GM21717 (cell line): Measurements from ENCODE around the gene PKD1.

ENCODE experiments used
- ATAC-seq: cut with Tn5 transposase; IDR thresholded peaks from one replicate; pipeline ENCODE4 v1.9.1; 2021; ENCODE audit warnings: mild to moderate bottlenecking, moderate library complexity; ENCODE audit not compliant: unreplicated experiment

Gene PKD1

DNA sequence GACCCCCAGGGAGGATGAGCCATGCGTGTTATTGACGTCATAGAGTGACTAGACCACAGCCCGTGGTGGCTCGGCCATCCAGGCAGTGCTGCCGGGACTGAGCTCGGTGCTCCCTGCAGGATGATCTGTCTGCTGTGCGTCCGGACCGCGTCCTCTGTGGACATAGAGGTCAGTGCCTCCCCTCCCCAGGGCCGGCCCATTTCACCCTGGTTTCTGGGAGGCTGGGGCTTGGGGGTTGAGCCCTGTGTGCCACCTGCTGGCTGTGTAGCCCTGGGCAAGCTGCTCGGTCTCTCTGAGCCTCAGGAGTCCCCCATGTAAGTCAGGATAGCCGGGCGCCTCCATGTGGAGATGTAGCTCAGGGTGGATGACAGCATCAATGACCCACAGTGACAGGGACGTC is 79.6 kb downstream of the PKD1 start:
- ATAC-seq: no peak

DNA sequence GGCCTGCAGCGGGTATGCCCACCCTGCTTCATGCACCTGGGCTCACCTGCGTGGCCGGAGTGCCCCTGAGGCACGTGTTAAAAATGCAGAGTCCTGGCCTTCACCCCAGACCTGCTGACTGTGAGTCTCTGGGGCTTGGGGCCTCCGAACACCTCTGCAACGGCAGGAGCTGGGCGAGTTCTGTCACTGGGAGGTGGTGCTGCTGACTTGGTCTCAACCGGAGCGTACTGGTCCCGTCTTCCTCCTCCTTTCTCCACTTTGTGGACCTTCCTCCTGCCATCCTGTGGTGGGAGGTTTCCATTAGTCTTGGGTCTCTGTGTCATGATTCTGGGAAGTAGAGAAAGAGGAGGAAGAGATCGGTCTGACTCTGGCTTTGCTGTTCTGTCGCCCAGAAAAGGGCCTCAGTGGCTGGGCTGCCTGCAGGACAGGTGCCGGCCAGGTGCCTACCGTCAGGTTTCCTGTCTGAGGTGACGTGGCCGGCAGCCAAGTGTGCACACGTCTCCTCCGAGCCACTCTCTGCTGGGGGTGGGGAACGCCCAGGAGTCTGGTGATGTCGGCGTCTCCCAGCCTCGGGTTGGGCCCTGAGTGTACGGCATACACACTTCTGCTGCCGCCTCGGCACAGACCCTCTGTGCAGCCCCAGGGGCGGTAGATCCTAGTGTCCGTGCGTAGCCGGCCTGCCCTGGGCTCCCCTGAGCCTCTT is 81.0 kb downstream of the PKD1 start:
- no peak for ATAC-seq

DNA sequence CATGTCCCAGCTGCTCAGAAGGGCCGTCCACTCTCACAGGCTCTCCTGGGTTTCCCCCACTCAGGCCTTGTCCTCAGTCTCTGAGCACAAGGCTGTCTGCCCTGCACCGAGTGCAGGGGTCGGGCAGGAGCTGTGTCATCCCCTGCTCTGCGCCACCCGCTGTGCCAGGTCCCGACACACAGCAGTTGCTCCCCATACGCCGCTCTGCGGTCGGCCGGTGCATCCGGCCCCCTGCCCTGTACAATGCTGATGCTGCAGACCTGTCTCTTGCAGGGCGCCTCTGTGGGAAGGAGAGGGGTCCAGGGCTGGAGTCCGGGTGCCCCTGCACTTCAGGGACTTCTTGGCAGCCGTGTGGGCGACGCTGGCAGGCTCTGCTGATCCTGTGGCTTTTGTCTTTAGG is 81.8 kb downstream of the PKD1 start:
- no peak for ATAC-seq

DNA sequence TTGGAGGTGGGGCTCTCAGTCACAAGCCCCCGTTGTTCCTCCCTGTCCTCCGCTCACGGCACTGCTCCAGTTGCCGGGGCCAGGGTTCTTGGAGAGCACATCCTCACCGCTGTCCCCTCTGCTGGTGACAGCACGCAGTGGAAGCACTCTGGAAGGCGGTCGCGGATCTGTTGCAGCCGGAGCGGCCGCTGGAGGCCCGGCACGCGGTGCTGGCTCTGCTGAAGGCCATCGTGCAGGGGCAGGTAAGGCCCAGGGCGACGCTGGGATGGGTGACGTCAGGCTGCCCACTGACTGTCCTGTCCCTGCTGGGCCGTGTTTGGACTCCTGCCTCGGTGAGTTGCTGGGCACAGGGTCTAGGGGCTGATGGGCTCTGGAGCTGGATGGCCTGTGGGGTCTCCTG is 82.5 kb downstream of the PKD1 start:
- ATAC-seq: no peak

DNA sequence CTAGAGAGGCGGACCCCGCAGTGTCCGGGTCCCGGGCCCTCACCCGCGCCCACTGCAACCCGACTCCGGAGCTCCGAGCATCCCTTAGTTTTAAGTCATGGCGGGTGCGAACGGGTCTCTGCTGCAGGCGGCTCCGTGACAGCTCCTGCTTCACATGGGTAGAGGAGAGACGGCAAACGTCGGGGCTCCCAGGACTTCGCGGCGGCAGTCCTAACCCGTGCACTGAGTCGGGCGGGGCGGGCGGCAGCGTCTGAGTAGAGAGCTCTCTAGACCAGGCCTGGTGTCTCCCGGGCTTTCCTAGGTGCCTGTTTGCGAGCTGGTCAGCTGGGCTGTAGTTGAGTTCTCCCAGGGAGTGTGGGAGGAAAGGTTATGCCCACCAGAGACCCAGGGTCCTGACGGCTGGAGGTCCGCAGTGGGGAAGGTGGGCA is 87.6 kb downstream of the PKD1 start:
- no peak for ATAC-seq

DNA sequence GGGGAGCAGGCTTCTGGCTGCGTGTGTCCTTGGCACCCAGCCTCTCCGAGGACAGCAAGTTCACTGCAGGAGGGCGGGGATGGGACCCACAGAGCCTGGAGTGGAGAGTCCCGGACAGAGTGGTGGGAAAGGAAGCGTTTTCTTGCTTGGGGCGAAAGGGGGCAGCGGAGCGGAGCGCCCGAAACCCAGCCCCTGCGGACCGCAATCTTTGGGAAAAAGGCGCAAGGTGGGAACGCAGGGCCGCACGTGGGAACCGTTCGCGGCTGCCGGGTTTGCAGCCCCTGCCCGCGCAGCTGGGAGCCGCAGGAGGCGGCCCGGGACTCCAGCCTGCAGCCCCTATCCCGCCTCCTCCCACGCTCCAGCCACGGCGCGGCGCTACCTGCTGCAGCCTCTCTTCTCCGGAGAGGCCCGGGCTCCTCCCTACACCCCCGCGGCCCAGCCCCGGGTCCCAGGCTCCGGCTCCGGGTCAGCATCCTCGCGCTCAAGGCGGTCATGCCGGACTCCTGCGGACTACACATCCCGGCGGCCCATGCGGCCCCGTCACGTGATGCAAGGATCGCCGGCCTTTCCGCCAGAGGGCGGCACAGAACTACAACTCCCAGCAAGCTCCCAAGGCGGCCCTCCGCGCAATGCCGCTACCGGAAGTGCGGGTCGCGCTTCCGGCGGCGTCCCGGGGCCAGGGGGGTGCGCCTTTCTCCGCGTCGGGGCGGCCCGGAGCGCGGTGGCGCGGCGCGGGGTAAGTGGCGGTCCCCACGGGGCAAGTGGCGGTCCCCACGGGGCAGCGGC is 88.2 kb downstream of the PKD1 start, which contains the start of the genes NTHL1 and TSC2:
Gene NTHL1, minus strand, starts transcription at position 505 of the 786 bp plus-strand sequence. Its CDS starts 11 bp downstream, at position 494.
Gene TSC2, plus strand, starts transcription at position 656 of the 786 bp plus-strand sequence. CDS start 631 bp downstream, outside the sequence.
- ATAC-seq: peak; percentile 69

DNA sequence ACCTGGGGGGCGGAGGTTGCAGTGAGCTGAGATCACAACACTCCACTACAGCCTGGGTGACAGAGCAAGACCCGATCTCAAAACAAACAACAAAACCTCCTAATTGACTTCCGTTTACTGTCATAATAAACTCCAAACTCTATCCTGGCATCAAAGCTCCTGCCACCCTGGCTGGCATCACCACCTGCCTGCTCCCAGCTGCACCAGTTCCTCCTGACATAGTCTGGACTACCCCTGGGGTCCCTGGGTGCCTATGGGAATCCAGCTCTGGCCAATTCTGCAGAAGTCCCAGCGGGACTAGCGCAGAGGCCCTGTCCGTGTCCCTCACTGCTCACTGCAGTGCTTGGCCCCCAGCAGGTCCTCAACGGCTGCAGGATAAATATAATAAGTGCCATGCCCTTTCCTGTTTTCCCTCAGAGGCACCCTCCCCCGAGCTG is 88.8 kb downstream of the PKD1 start:
- ATAC-seq: no peak

DNA sequence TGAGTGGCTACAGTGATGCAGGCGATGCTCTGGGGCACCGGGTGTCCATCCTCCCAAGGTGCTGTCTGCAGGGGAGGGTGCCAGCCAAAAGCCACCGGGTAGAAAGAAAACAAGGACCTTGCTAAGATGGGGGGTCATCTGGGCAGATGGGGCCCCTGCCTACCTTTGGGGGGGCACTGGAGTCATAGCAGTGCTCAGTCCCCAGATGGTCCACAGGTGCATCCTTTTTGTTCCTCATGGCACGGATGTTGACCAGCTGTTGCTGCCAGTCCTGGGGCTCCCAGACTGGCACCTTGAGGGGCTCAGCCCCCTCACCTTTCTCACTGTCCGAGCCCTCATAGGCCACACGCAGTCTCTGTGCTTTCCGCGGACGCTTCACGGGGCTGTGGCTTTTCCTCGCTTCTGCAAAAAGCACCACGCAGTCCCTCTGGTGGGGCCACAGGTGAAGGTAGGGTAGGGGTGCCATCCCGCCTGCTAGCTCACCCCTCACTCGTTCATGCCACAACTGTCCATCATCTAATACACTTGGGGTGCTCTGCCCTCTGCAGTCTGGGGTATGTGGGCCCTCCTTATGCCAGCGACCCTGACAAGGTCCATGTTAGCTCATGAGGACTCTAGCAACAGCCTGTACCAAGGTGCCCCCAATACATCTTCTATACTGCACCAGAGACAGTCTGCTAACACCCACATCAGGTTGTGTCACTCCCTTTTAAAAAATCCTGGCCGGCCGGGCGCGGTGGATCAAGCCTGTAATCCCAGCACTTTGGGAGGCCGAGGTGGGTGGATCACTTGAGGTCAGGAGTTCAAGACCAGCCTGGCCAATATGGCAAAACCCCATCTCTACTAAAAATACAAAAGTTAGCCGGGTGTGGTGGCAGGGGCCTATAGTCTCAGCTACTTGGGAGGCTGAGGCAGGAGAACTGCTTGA is 89.5 kb downstream of the PKD1 start:
- no peak for ATAC-seq

DNA sequence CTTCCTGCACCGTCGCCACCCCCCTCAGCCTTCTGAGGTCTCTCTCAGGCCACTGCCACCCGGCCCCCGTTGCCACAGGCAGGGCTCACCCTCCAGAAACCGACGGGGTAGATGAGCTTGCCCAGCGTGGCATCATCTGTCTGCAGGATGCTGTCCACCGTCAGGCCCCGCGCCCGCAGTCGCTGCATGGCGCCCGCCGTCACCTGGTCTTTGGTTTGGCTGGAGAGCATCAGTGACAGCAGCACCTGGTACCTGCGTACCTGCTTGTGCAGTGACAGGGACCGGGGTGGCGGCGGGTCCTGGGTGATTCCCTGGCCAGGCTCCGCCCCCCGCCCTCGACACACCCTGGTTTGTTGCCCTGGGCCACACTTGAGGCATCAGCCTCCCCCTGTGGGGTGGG is 91.2 kb downstream of the PKD1 start:
- ATAC-seq: no peak

DNA sequence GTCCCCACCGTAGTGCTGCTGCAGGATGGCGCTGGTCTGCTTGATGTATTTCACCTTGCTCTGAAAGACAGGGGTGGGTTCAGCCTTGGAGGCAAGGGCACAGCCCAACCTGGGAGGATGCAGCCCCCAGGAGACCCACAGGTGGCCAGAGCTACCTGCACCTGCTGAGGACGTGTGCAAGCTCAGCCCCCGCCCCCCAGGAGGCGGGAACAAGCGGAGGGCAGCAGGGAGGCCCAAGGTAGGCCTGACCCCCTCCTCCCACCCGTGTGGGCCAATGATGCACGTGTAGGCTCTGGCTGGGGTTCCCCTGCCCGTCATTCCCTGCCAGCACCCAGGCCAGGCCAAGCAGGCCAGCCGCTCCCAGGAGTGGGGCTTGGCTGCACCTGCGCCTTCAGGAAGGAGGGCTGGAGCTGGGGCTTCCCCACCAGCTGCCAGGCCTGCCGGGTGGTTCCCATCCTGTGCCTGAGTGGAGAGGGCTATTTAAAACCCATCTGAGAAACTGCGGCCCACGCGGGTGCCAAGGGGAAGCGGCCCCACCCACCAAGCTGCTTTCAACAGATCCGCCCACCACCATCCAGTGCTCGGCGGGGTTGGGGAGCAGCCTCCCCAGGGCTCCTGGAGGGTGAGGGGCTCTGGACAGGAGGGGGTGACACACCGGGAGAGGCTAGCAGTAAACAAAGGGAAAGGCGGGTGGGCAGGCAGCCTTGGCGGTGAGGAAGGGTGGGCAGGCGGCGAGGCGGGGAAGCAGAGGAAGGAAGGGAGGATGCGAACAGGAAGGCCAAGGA is 91.8 kb downstream of the PKD1 start:
- no peak for ATAC-seq

DNA sequence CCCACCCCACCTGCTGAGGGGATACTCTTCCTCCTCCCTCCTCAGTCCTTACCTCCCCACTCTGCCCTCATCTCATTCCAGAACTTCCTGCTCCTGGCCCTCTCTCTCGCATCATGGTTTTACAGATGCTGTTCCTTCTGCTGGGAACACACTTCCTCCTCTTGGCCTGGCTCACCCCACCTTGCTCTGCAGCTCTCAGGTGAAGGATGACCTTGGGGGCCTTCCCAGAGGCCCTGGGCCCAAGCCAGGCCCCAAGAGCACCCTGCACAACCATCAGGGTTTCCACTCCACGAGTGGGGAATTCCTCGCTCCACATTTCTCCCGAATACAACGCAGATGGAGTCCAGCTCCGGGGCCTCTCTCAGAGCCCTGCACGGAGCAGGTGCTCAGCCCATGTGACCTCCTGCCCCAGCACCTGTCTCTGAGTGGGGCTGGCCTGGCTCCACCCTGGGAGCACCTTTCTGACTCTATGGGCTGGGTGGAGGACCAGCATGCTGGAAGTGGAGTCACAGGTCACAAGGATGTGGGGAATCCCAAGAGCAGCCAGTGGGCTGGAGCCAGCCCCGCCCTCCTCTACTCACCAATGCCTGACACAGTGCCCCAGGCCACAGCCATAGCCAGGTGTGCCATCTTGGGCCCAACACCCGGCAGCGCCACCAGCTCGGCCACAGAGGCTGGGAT is 92.6 kb downstream of the PKD1 start:
- ATAC-seq: no peak

DNA sequence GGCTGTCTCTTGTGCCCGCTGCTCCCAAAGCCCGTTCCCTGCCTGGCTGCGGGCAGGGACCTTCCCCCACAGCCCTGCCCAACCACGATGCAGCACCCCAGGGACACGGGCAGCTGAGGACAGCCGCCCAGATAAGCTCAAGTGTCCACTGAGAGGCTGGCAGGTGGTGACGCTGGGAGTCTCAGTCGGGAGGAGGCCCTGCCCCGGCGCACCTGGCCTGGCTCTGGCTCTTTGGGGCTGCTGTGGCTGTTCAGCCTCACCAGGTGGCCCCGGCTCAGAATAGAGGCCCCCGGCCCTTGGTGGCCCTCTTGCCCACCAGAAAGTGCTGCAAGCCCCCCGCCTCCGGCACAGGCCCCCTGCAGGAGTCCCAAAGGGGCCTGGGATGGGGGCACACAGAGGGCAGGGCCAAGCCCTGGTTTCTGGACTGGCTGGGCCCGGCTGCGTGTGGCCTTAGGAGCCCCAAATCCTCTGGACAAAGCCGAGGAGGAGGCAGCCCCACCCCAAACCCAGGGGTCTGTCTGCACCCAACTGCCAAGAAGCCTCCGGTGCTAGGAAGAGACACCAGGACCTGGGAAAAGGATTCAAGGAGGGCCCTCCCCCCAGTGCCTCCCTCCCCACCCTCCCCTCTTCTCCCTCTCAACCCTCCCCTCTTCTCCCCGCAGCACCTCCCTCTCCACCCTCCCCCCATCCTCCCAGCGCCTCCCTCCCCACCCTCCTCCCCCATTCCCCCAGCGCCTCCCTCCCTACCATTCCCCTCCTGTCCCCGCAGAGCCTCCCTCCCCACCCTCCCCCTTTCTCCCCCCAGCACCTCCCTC is 93.3 kb downstream of the PKD1 start:
- no peak for ATAC-seq

DNA sequence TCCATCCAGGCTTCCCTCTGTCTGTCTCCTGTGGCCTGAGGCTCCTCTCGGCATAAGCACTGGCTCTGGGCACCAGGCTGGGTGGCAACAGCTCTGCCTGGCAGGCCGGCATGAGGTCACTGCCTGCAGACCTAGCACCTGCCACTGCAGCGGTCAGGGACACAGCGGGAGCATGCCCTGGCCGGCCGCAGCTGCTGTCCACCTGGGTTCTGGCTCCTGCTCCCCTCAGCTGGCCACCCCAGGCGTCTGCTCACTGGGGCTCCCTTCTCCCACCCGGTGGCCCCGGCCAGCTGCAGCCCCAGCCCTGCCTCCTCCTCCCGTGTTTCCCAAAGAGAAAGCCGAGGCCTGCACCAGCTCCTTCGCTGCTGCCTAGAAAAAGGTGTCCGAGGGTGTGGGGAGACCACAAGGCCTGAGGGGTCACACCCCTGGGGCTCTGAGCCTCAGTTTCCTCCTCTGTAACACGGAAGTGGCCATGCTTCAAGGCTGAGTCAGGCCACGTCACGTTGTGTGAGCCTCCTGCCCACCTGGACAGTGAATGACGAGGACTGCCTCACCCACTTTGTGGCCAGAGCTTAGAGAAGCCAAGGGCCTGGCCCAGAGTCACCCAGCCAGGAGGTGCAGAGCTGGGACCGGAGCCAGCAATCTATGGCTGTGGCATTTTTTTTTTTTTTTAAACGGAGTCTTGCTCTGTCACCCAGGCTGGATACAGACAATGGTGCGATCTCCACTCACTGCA is 94.7 kb downstream of the PKD1 start:
- no peak for ATAC-seq

DNA sequence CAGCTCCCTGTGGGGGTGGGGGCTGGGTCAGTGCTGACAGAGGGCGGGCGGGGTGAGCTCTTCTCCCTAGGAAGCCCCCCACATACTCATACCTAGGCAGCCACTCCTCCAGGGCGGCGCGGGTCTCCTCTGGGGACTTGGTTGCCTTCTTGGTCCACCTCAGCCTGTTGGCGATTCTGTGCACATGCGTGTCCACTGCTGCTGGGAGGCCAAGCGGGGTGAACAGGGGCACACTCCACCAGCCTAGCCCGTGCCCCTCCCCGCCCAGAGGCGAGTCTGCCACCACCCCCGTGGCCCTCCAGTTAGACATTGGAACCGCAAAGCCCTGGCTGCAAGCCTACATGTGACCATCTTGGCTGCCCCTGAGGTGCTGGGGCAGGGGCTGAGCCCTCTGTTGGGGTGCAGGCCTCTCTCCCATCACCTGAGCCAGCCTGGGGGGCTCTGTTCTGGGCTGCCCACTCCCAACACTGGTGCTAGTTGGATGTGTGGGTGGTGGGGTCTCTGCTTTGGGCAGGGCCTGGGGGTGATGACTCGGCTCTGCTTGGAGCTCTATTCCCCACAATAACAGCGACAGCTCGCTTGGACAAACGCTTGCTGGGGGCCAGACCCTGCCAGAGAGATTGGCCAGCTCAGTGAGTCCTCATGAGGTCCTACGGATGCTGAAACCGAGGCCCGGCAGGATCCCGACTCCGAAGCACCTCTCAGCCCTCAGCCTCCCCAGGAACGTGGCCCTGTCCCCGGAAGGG is 95.5 kb downstream of the PKD1 start:
- no peak for ATAC-seq

DNA sequence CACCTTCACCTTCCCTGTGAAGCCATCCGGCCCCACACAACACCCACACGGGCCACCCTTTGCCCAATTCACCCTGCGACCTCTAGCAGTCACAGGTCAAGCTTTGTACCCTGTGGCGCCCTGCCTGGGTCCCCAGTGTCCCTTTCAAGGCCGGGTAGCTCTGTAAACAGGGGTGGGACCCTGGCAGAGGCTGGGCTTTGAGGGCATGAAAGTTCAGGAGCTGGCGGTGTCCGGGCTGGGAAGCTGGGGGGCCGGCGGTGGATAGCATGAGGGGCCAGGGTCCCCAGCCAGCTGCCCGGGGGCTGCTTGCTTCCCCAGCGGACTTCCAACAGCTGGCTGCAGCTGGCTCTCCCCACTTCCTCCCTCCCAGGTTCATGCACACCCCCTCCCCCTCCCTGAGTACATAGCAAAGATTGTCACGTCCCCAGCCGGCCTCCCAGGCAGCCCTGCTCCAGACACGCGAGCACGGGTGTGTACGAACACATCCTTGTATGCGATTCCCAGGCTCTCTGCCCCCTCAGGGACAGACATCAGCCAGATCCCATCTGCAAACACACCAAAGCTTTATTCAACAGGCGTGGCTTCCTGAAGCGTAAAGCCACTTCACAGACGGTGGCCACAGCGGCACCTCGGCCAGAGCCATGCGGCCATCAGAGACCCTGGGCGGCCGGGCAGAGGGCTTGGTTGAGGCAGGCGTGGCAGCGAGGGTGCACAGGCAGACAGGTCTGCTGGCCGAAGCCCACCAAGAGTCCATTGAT is 96.2 kb downstream of the PKD1 start:
- no peak for ATAC-seq
